AG04450 (cell line): ENCODE data around the gene SRSF1. TPM values are rescaled to one million over a fixed set of nuclear protein-coding genes. Genes with fewer than 3 reads are reported as not detected.
"Not testable (repeated sequence)": the region's sequence is repeated elsewhere in the genome, so short reads cannot be mapped to it uniquely, and the experiment has no call there.

Experiments
- CTCF ChIA-PET: fragments of 300-600, 350-600 bp; formaldehyde crosslinking; extraction: SDS; loops from one replicate; lab custom pipeline; 2022; ENCODE audit warnings: antibody characterized with exemption, inconsistent platforms; lab: Charles Lee
- POLR2A ChIA-PET: fragments of 350-600 bp; formaldehyde crosslinking; extraction: SDS; loops from one replicate; lab custom pipeline; 2021; ENCODE audit warnings: antibody characterized with exemption, inconsistent platforms; lab: Yijun Ruan, JAX
- DNase-seq: peaks from one replicate; pipeline ENCODE4 v3.0.0-alpha.2; 2011; ENCODE audit warnings: low read depth, low spot score
- H3K27ac ChIP-seq: one replicate; pipeline ENCODE4 v1.5.1; 2012; ENCODE audit warnings: low read depth, low read length, control low read depth
- H3K27me3 ChIP-seq: one replicate; pipeline ENCODE4 v1.6.0; 2012; ENCODE audit warnings: low read length; ENCODE audit not compliant: control insufficient read depth, insufficient read depth
- H3K4me3 ChIP-seq: 2 replicates; pipeline ENCODE4 v1.5.1; 2011; ENCODE audit warnings: mild to moderate bottlenecking, low read depth, low read length, control low read depth
- H3K9me3 ChIP-seq: 2 replicates; pipeline ENCODE4 v1.5.1; 2012; ENCODE audit warnings: low read length; ENCODE audit not compliant: control insufficient read depth, insufficient read depth
- CTCF ChIP-seq: IDR thresholded peaks from 2 replicates; pipeline ENCODE4 v1.5.1; 2011; ENCODE audit warnings: low read depth, low read length, control low read depth, inconsistent platforms
- polyA plus RNA-seq: library from polyadenylated mRNA; depleted of rRNA; stranded (reverse); fragments of >200 nt; gene quantifications from 2 replicates; pipeline ENCODE4 v1.2.3, GENCODE V29; 2011

The SRSF1 gene
- polyA plus RNA-seq, 1 experiment: 249 TPM

- no peak for DNase-seq
- Histone ChIP-seq H3K4me3 (no peak overlapping the region), H3K9me3 (no peaks in the 10 kb centered on the region), H3K27me3 (no peaks in the 10 kb centered on the region), H3K27ac (no peak overlapping the region)
- POLR2A ChIA-PET: interaction anchor here (1.2 kb wide), 1 partner anchor 19 kb away, joined by 4 read pairs; the partner anchor contains the start of gene CUEDC1
- no peak for TF ChIP-seq CTCF
- CTCF ChIA-PET: interaction anchor here (0.6 to 2.6 kb wide), 5 partner anchors 20 to 142 kb away, joined by 3 to 11 read pairs (median 4); no protein-coding TSS in a partner anchor
Measured at GRCh38 chr17:57975044-57975443, 32.0 kb downstream of the SRSF1 start.

- H3K27ac ChIP-seq, POLR2A ChIA-PET, H3K4me3 ChIP-seq, H3K27me3 ChIP-seq, DNase-seq, H3K9me3 ChIP-seq: not testable (repeated sequence)
- CTCF ChIA-PET: interaction anchor here (0.6 kb wide), 1 partner anchor 23 kb away, joined by 4 read pairs; no protein-coding TSS in a partner anchor
Measured at GRCh38 chr17:57974053-57974824, 32.8 kb downstream of the SRSF1 start.

- TF ChIP-seq CTCF: no peak
- DNase-seq: no peak
- Histone ChIP-seq H3K4me3 (no peak overlapping the region), H3K9me3 (no peaks in the 10 kb centered on the region), H3K27me3 (peaks cover 6% of the 10 kb centered on the region), H3K27ac (no peak overlapping the region)
- POLR2A ChIA-PET: no interaction called here
- CTCF ChIA-PET: interaction anchor here (1.3 to 2.2 kb wide), 3 partner anchors 17 to 80 kb away, joined by 4 to 8 read pairs (median 5); partner anchors contain the start of gene CUEDC1
Measured at GRCh38 chr17:57972151-57972550, 34.9 kb downstream of the SRSF1 start.

GRCh38 chr17:57971572-57971971 lies 35.5 kb downstream of the SRSF1 start:
- no peak for TF ChIP-seq CTCF
- Histone ChIP-seq H3K4me3 (no peak overlapping the region), H3K27me3 (peaks cover 6% of the 10 kb centered on the region), H3K27ac (no peak overlapping the region), H3K9me3 (no peaks in the 10 kb centered on the region)
- no peak for DNase-seq
- CTCF ChIA-PET: interaction anchor here (1.3 to 2.2 kb wide), 3 partner anchors 16 to 79 kb away, joined by 4 to 8 read pairs (median 5); partner anchors contain the start of gene CUEDC1
- POLR2A ChIA-PET: no interaction called here

GRCh38 chr17:57970710-57971109 lies 36.3 kb downstream of the SRSF1 start:
- ChIA-PET CTCF (interaction anchor here (2.2 kb wide), 1 partner anchor 78 kb away, joined by 8 read pairs; no protein-coding TSS in a partner anchor), POLR2A (interaction anchor here (1.0 kb wide), 1 partner anchor 12 kb away, joined by 3 read pairs; no protein-coding TSS in a partner anchor)
- DNase-seq: no peak
- Histone ChIP-seq H3K4me3 (no peak overlapping the region), H3K9me3 (no peaks in the 10 kb centered on the region), H3K27me3 (peaks cover 6% of the 10 kb centered on the region), H3K27ac (peak overlapping the region; percentile 12)
- no peak for TF ChIP-seq CTCF
